ENCODE measurements around the gene NOL4L. TPM values are rescaled to one million over a fixed set of nuclear protein-coding genes. Genes with fewer than 3 reads are reported as not detected.
"Not testable (repeated sequence)": the region's sequence is repeated elsewhere in the genome, so short reads cannot be mapped to it uniquely, and the experiment has no call there.

Gene NOL4L
- total RNA-seq, 1 donor from 2014 or later, result 18.0 TPM

GRCh38 chr20:32580219-32580969, 4.7 kb downstream of the NOL4L start:
- Mint-ChIP-seq H3K36me3 (ENCODE audit: low read depth) (no peaks in the 10 kb centered on the region), H3K9me3 (no peaks in the 10 kb centered on the region), H3K27ac (no peak overlapping the region), H3K4me1 (peaks cover 25% of the 10 kb centered on the region), H3K27me3 (no peaks in the 10 kb centered on the region), H3K4me3 (no peak overlapping the region)
- intact Hi-C loops (cut with micrococcal nuclease), result no loop called here
- no peak for DNase-seq

- Mint-ChIP-seq H3K36me3 (ENCODE audit: low read depth) (no peaks in the 10 kb centered on the region), H3K27me3 (no peaks in the 10 kb centered on the region), H3K27ac (no peak overlapping the region), H3K9me3 (no peaks in the 10 kb centered on the region), H3K4me1 (peaks cover 25% of the 10 kb centered on the region), H3K4me3 (no peak overlapping the region)
- no peak for DNase-seq
- intact Hi-C loops (cut with micrococcal nuclease), result no loop called here
Observed at GRCh38 chr20:32578840-32579390, 6.2 kb downstream of the NOL4L start.

GRCh38 chr20:32578062-32578461, 7.1 kb downstream of the NOL4L start:
- H3K9me3 Mint-ChIP-seq; H3K27ac Mint-ChIP-seq; H3K27me3 Mint-ChIP-seq; intact Hi-C loops (cut with micrococcal nuclease); H3K4me3 Mint-ChIP-seq; DNase-seq; H3K36me3 Mint-ChIP-seq (ENCODE audit: low read depth): not testable (repeated sequence)
- H3K4me1 Mint-ChIP-seq, result peaks cover 25% of the 10 kb centered on the region

- intact Hi-C loops (cut with micrococcal nuclease), result no loop called here
- DNase-seq, result no peak
- no peak overlapping the region for H3K4me3 Mint-ChIP-seq
- no peak overlapping the region for H3K27ac Mint-ChIP-seq
- H3K9me3 Mint-ChIP-seq, result no peaks in the 10 kb centered on the region
- H3K27me3 Mint-ChIP-seq, result no peaks in the 10 kb centered on the region
- H3K4me1 Mint-ChIP-seq, result peaks cover 25% of the 10 kb centered on the region
- no peaks in the 10 kb centered on the region for H3K36me3 Mint-ChIP-seq (ENCODE audit: low read depth)
Observed at GRCh38 chr20:32577657-32578056, 7.5 kb downstream of the NOL4L start.

GRCh38 chr20:32577023-32577422, 8.1 kb downstream of the NOL4L start:
- DNase-seq, result no peak
- no peak overlapping the region for H3K4me3 Mint-ChIP-seq
- H3K27ac Mint-ChIP-seq, result no peak overlapping the region
- intact Hi-C loops (cut with micrococcal nuclease), result no loop called here
- no peaks in the 10 kb centered on the region for H3K9me3 Mint-ChIP-seq
- no peaks in the 10 kb centered on the region for H3K36me3 Mint-ChIP-seq (ENCODE audit: low read depth)
- peaks cover 25% of the 10 kb centered on the region for H3K4me1 Mint-ChIP-seq
- no peaks in the 10 kb centered on the region for H3K27me3 Mint-ChIP-seq

GRCh38 chr20:32576560-32576959, 8.6 kb downstream of the NOL4L start:
- no peaks in the 10 kb centered on the region for H3K27me3 Mint-ChIP-seq
- no peak overlapping the region for H3K4me3 Mint-ChIP-seq
- intact Hi-C loops (cut with micrococcal nuclease), result no loop called here
- DNase-seq, result no peak
- peaks cover 22% of the 10 kb centered on the region for H3K4me1 Mint-ChIP-seq
- no peaks in the 10 kb centered on the region for H3K36me3 Mint-ChIP-seq (ENCODE audit: low read depth)
- H3K9me3 Mint-ChIP-seq, result no peaks in the 10 kb centered on the region
- H3K27ac Mint-ChIP-seq, result no peak overlapping the region

GRCh38 chr20:32575805-32576204, 9.3 kb downstream of the NOL4L start:
- no peak for DNase-seq
- Mint-ChIP-seq H3K27me3 (no peaks in the 10 kb centered on the region), H3K9me3 (no peaks in the 10 kb centered on the region), H3K36me3 (ENCODE audit: low read depth) (no peaks in the 10 kb centered on the region), H3K27ac (no peak overlapping the region), H3K4me1 (peaks cover 17% of the 10 kb centered on the region), H3K4me3 (no peak overlapping the region)
- intact Hi-C loops (cut with micrococcal nuclease), result no loop called here

GRCh38 chr20:32575227-32575581, 9.9 kb downstream of the NOL4L start:
- H3K36me3 Mint-ChIP-seq (ENCODE audit: low read depth), result no peaks in the 10 kb centered on the region
- no peaks in the 10 kb centered on the region for H3K27me3 Mint-ChIP-seq
- H3K9me3 Mint-ChIP-seq, result no peaks in the 10 kb centered on the region
- no peak overlapping the region for H3K4me3 Mint-ChIP-seq
- DNase-seq, result no peak
- H3K27ac Mint-ChIP-seq, result no peak overlapping the region
- peaks cover 15% of the 10 kb centered on the region for H3K4me1 Mint-ChIP-seq
- intact Hi-C loops (cut with micrococcal nuclease), result no loop called here

GRCh38 chr20:32574296-32575226, 10.6 kb downstream of the NOL4L start:
- H3K9me3 Mint-ChIP-seq, result no peaks in the 10 kb centered on the region
- peak overlapping the region; percentile 68 for H3K27ac Mint-ChIP-seq
- no peaks in the 10 kb centered on the region for H3K27me3 Mint-ChIP-seq
- DNase-seq, result peak; percentile 71
- H3K4me3 Mint-ChIP-seq, result no peak overlapping the region
- H3K4me1 Mint-ChIP-seq, result peaks cover 15% of the 10 kb centered on the region
- no peaks in the 10 kb centered on the region for H3K36me3 Mint-ChIP-seq (ENCODE audit: low read depth)
- intact Hi-C loops (cut with micrococcal nuclease), result no loop called here

- Mint-ChIP-seq H3K27me3 (no peaks in the 10 kb centered on the region), H3K4me1 (peaks cover 9% of the 10 kb centered on the region), H3K4me3 (no peak overlapping the region), H3K27ac (no peak overlapping the region), H3K36me3 (ENCODE audit: low read depth) (no peaks in the 10 kb centered on the region), H3K9me3 (no peaks in the 10 kb centered on the region)
- DNase-seq, result no peak
- intact Hi-C loops (cut with micrococcal nuclease), result no loop called here
Observed at GRCh38 chr20:32573167-32573851, 11.8 kb downstream of the NOL4L start.

GRCh38 chr20:32572271-32572968, 12.7 kb downstream of the NOL4L start:
- H3K27ac Mint-ChIP-seq, result no peak overlapping the region
- no peaks in the 10 kb centered on the region for H3K36me3 Mint-ChIP-seq (ENCODE audit: low read depth)
- H3K4me1 Mint-ChIP-seq, result peaks cover 4% of the 10 kb centered on the region

GRCh38 chr20:32571566-32571965, 13.6 kb downstream of the NOL4L start:
- no peak for DNase-seq
- Mint-ChIP-seq H3K4me1 (peaks cover 4% of the 10 kb centered on the region), H3K9me3 (no peaks in the 10 kb centered on the region), H3K27me3 (no peaks in the 10 kb centered on the region), H3K4me3 (no peak overlapping the region), H3K27ac (no peak overlapping the region), H3K36me3 (ENCODE audit: low read depth) (no peaks in the 10 kb centered on the region)
- intact Hi-C loops (cut with micrococcal nuclease), result no loop called here

More at GRCh38 chr20:32572271-32572968, 12.7 kb downstream of the NOL4L start:
- intact Hi-C loops (cut with micrococcal nuclease), result no loop called here
- H3K9me3 Mint-ChIP-seq, result no peaks in the 10 kb centered on the region
- no peak overlapping the region for H3K4me3 Mint-ChIP-seq
- DNase-seq, result no peak
- H3K27me3 Mint-ChIP-seq, result no peaks in the 10 kb centered on the region

GRCh38 chr20:32570401-32571190, 14.5 kb downstream of the NOL4L start:
- peaks cover 5% of the 10 kb centered on the region for H3K4me1 Mint-ChIP-seq
- H3K9me3 Mint-ChIP-seq, result no peaks in the 10 kb centered on the region
- no peaks in the 10 kb centered on the region for H3K27me3 Mint-ChIP-seq
- no peaks in the 10 kb centered on the region for H3K36me3 Mint-ChIP-seq (ENCODE audit: low read depth)
- no peak for DNase-seq
- intact Hi-C loops (cut with micrococcal nuclease), result no loop called here
- no peak overlapping the region for H3K27ac Mint-ChIP-seq
- no peak overlapping the region for H3K4me3 Mint-ChIP-seq

All from activated CD4-positive, alpha-beta T cell treated with anti-CD3 and anti-CD28 coated beads, Interleukin-2, amount 10 ng/mL, durations not matched to agents 24 days and 14 days (primary cell).